Caki2 (cell line): ENCODE results near the gene EEIG1. TPM values are rescaled to one million over a fixed set of nuclear protein-coding genes. Genes with fewer than 3 reads are reported as not detected.
A peak's percentile ranks its signal among the peaks of the same experiment; 100 is the strongest.

Experiments used
- DNase-seq: peaks from one replicate; pipeline ENCODE4 v3.0.0-alpha.2; 2015; ENCODE audit warnings: low read depth
- in situ Hi-C: cut with HindIII; loops from 2 replicates; pipeline ENCODE4 v1.10.0; 2016; ENCODE audit warnings: low sequenced_read_pairs, low pct_unique_long_range_greater_than_20kb, mixed read lengths
- total RNA-seq: library from RNA; depleted of rRNA; stranded (reverse); fragments of >200 nt; shearing (Covaris generic); gene quantifications from 2 replicates; pipeline ENCODE4 v1.2.3, GENCODE V29; 2014; ENCODE audit warnings: low replicate concordance; rRNA removed

Gene EEIG1
- total RNA-seq, 1 experiment from 2014 or later: 140 TPM

GRCh38 chr9:127935765-127936221, 45.0 kb downstream of the EEIG1 start:
- in situ Hi-C loops: no loop called here
- DNase-seq: no peak

GRCh38 chr9:127934986-127935385, 45.8 kb downstream of the EEIG1 start:
- no peak for DNase-seq
- in situ Hi-C loops: no loop called here

- DNase-seq: no peak
- in situ Hi-C loops: no loop called here
Observed at GRCh38 chr9:127934248-127934647, 46.5 kb downstream of the EEIG1 start.

- DNase-seq: peak; percentile 93
- in situ Hi-C loops: no loop called here
Observed at GRCh38 chr9:127931092-127931881, 49.5 kb downstream of the EEIG1 start.

Other genes with a start within 250 kb of the EEIG1 start
- 2.3 and 2.6 TPM in 2 replicates for gene TOR2A, start 245.7 kb downstream of the EEIG1 start, total RNA-seq
- gene SH2D3C, start 202.3 kb downstream of the EEIG1 start, total RNA-seq: not detected in 2 replicates
- gene CDK9, start 195.0 kb downstream of the EEIG1 start, total RNA-seq: 38.3 and 51.9 TPM in 2 replicates
- 76.5 and 99.2 TPM in 2 replicates for gene FPGS, start 178.1 kb downstream of the EEIG1 start, total RNA-seq
- gene ENG, start 126.3 kb downstream of the EEIG1 start, total RNA-seq: 2.1 and 5.2 TPM in 2 replicates
- gene AK1, start 103.3 kb downstream of the EEIG1 start, total RNA-seq: 32.4 and 51.2 TPM in 2 replicates
- 22.8 and 27.4 TPM in 2 replicates for gene ST6GALNAC6, start 81.4 kb downstream of the EEIG1 start, total RNA-seq
- gene ST6GALNAC4, start 63.9 kb downstream of the EEIG1 start, total RNA-seq: 18.1 and 22.2 TPM in 2 replicates
- gene PIP5KL1, start 50.2 kb downstream of the EEIG1 start, total RNA-seq: 6.2 and 9.2 TPM in 2 replicates
- gene DPM2, start 43.1 kb downstream of the EEIG1 start, total RNA-seq: 46.9 and 54.5 TPM in 2 replicates
- 12.3 and 24.5 TPM in 2 replicates for gene NAIF1, start 86.3 kb upstream of the EEIG1 start, total RNA-seq
- gene SLC25A25, start 87.2 kb upstream of the EEIG1 start, total RNA-seq: 5.0 and 14.5 TPM in 2 replicates
- gene PTGES2, start 146.7 kb upstream of the EEIG1 start, total RNA-seq: 93.5 and 114 TPM in 2 replicates
- gene LCN2, start 168.5 kb upstream of the EEIG1 start, total RNA-seq: 2.2 TPM in 1 of 2 replicates, not detected in the other
- gene BBLN, start 179.3 kb upstream of the EEIG1 start, total RNA-seq: 172 and 199 TPM in 2 replicates
- gene CIZ1, start 210.6 kb upstream of the EEIG1 start, total RNA-seq: 25.6 and 27.7 TPM in 2 replicates
- gene DNM1, start 222.4 kb upstream of the EEIG1 start, total RNA-seq: 15.3 and 22.3 TPM in 2 replicates